Measurements from ENCODE around the gene ZNF613. TPM values are rescaled to one million over a fixed set of nuclear protein-coding genes. Genes with fewer than 3 reads are reported as not detected.
"Not testable (repeated sequence)": the region's sequence is repeated elsewhere in the genome, so short reads cannot be mapped to it uniquely, and the experiment has no call there.

Gene ZNF613
- total and polyA plus RNA-seq, 2 donors (not counting 1 experiment from before 2014, with no cell fraction given): 3.0 to 7.0 TPM

DNA sequence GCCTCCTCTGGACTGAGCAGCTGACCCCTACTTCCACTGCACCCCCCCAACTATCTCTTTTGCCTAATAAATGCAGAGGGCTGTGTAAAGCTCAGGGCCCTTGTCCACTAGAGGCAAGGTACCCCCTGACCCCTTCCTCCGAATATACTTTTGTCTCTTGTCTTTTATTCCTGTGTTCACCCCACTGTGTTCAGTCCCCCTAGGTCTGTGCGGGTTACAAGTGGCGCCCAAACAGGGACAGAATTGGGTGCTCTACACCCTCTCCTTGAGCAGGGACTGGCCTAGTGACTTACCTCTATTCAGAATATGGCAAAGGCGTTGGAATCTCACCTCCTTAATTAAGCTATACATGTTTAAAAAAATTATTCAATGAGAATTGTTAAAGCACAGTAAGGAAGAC is 44.4 kb downstream of the ZNF613 start:
- H3K27me3 ChIP-seq (replicated peaks in 1 of 4; ENCODE audit: control extremely low read depth in 1 of 4, control insufficient read depth in 3 of 4, insufficient read depth in 4 of 4, low read length in 3 of 4): no peaks in the 10 kb centered on the region
- CTCF ChIA-PET: no interaction called here
- DNase-seq (peak; percentile 52), ATAC-seq (ENCODE audit: low read depth) (no peak)
- no peak overlapping the region for H2AFZ ChIP-seq (ENCODE audit: insufficient read depth, low read depth, low read length, poor library complexity, severe bottlenecking)
- no peak overlapping the region for H3K4me3 Mint-ChIP-seq
- no peaks in the 10 kb centered on the region for H3K4me1 ChIP-seq (ENCODE audit: control insufficient read depth in 2 of 2, insufficient read depth in 2 of 2, low read length in 2 of 2)
- peaks cover 42 to 89% of the 10 kb centered on the region in 2 experiments for H3K36me3 ChIP-seq (replicated peaks in 1 of 2; ENCODE audit: control extremely low read depth in 1 of 2, control insufficient read depth in 1 of 2, extremely low read depth in 1 of 2, insufficient read depth in 2 of 2, low read length in 1 of 2)
- H3K27me3 Mint-ChIP-seq: no peaks in the 10 kb centered on the region
- no peak overlapping the region for H3K27ac Mint-ChIP-seq
- intact Hi-C loops (cut with micrococcal nuclease): no loop called here
- no peak for TF ChIP-seq EZH2 (IDR thresholded peaks at IDR 0.05; ENCODE audit: borderline replicate concordance, insufficient read depth, low read depth, low read length, poor library complexity, severe bottlenecking)
- TF ChIP-seq, protein P1, sequence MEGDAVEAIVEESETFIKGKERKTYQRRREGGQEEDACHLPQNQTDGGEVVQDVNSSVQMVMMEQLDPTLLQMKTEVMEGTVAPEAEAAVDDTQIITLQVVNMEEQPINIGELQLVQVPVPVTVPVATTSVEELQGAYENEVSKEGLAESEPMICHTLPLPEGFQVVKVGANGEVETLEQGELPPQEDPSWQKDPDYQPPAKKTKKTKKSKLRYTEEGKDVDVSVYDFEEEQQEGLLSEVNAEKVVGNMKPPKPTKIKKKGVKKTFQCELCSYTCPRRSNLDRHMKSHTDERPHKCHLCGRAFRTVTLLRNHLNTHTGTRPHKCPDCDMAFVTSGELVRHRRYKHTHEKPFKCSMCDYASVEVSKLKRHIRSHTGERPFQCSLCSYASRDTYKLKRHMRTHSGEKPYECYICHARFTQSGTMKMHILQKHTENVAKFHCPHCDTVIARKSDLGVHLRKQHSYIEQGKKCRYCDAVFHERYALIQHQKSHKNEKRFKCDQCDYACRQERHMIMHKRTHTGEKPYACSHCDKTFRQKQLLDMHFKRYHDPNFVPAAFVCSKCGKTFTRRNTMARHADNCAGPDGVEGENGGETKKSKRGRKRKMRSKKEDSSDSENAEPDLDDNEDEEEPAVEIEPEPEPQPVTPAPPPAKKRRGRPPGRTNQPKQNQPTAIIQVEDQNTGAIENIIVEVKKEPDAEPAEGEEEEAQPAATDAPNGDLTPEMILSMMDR (IDR thresholded peaks at IDR 0.05): no peak
- H3K9ac ChIP-seq (ENCODE audit: low read length): no peak overlapping the region
- POLR2A ChIA-PET: no interaction called here
- H4K20me1 ChIP-seq (ENCODE audit: control insufficient read depth, insufficient read depth, low read length, poor library complexity, severe bottlenecking): no peaks in the 10 kb centered on the region
- no peak overlapping the region for H3K4me2 ChIP-seq (replicated peaks; ENCODE audit: low read depth, low read length, poor library complexity, severe bottlenecking)
- WGBS (ENCODE audit: insufficient coverage): 96% methylated on average over 2 of the region's 4 CpGs
- peaks cover 38% of the 10 kb centered on the region for H3K79me2 ChIP-seq (ENCODE audit: control insufficient read depth, insufficient read depth, low read length)
- H3K9me3 ChIP-seq (ENCODE audit: control extremely low read depth in 1 of 3, control insufficient read depth in 2 of 3, insufficient read depth in 1 of 3, low read length in 2 of 3): peaks cover 44 to 91% (median 79%) of the 10 kb centered on the region in 3 donors
- no peak overlapping the region for H3K27ac ChIP-seq (ENCODE audit: low read length in 2 of 2)
- H3K4me3 ChIP-seq (ENCODE audit: control extremely low read depth in 1 of 5, extremely low read depth in 1 of 5, insufficient read depth in 1 of 5, low read depth in 2 of 5, low read length in 4 of 5): peak overlapping the region in 1 of 5 experiments; percentile 22
- peaks cover 34% of the 10 kb centered on the region for H3K9me3 Mint-ChIP-seq (ENCODE audit: insufficient read depth)
- no peaks in the 10 kb centered on the region for H3K4me1 Mint-ChIP-seq

DNA sequence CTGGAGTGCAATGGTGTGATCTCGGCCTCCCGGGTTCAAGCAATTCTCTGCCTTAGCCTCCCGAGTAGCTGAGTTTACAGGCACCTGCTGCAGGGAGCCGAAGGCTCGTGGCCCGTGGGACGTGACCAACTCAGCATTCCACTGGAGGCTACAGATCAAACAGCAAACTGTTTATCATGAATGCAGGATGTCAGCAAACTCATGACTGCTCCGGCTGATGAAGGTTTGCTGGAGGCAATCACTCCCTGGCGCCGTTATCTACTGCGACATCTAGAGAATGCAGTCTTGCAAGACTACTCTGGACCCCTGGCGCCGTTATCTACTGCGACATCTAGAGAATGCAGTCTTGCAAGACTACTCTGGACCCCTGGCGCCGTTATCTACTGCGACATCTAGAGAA is 48.5 kb downstream of the ZNF613 start:
- DNase-seq; H3K4me2 ChIP-seq (replicated peaks; ENCODE audit: low read depth, low read length, poor library complexity, severe bottlenecking); H3K27ac ChIP-seq (ENCODE audit: low read length in 2 of 2); CTCF ChIA-PET; H3K27me3 ChIP-seq (replicated peaks in 1 of 4; ENCODE audit: control extremely low read depth in 1 of 4, control insufficient read depth in 3 of 4, insufficient read depth in 4 of 4, low read length in 3 of 4); H3K27me3 Mint-ChIP-seq; H3K27ac Mint-ChIP-seq; H3K4me1 Mint-ChIP-seq; ATAC-seq (ENCODE audit: low read depth); H4K20me1 ChIP-seq (ENCODE audit: control insufficient read depth, insufficient read depth, low read length, poor library complexity, severe bottlenecking); intact Hi-C loops (cut with micrococcal nuclease); H2AFZ ChIP-seq (ENCODE audit: insufficient read depth, low read depth, low read length, poor library complexity, severe bottlenecking); H3K4me3 ChIP-seq (ENCODE audit: control extremely low read depth in 1 of 5, extremely low read depth in 1 of 5, insufficient read depth in 1 of 5, low read depth in 2 of 5, low read length in 4 of 5); H3K4me3 Mint-ChIP-seq; H3K4me1 ChIP-seq (ENCODE audit: control insufficient read depth in 2 of 2, insufficient read depth in 2 of 2, low read length in 2 of 2); H3K9ac ChIP-seq (ENCODE audit: low read length): not testable (repeated sequence)
- WGBS (ENCODE audit: insufficient coverage): over 99% methylated on average over 12 of the region's 17 CpGs
- Histone ChIP-seq H3K9me3 (ENCODE audit: control extremely low read depth in 1 of 3, control insufficient read depth in 2 of 3, insufficient read depth in 1 of 3, low read length in 2 of 3) (peaks cover 25 to 85% (median 71%) of the 10 kb centered on the region in 3 donors), H3K79me2 (ENCODE audit: control insufficient read depth, insufficient read depth, low read length) (peaks cover 80% of the 10 kb centered on the region), H3K36me3 (replicated peaks in 1 of 2; ENCODE audit: control extremely low read depth in 1 of 2, control insufficient read depth in 1 of 2, extremely low read depth in 1 of 2, insufficient read depth in 2 of 2, low read length in 1 of 2) (peaks cover 15 to 72% of the 10 kb centered on the region in 2 experiments)
- POLR2A ChIA-PET: interaction anchor here (0.6 kb wide), 1 partner anchor 8 kb away, joined by 5 read pairs; no protein-coding TSS in a partner anchor
- H3K9me3 Mint-ChIP-seq (ENCODE audit: insufficient read depth): peaks cover 47% of the 10 kb centered on the region

Data from B cell (primary cell).